Subcutaneous adipose tissue (tissue), 4 donors: ENCODE measurements around the gene TMEM40. TPM values are rescaled to one million over a fixed set of nuclear protein-coding genes. Genes with fewer than 3 reads are reported as not detected.

ENCODE experiments used
- total RNA-seq, 4 donors: library from RNA; depleted of rRNA; stranded (reverse); fragments of >200 nt; gene quantifications; one replicate each; pipeline ENCODE4 v1.1.0, GENCODE V29; 2016
- TF ChIP-seq, protein P1 (sequence below): fragments of 450-650 bp; IDR thresholded peaks from one replicate; pipeline ENCODE4 v1.5.1; 2016; ENCODE audit warnings: low read depth, mild to moderate bottlenecking, control low read depth, antibody characterized with exemption, moderate library complexity

Gene TMEM40
- total RNA-seq, 4 donors from 2014 or later = not detected

DNA sequence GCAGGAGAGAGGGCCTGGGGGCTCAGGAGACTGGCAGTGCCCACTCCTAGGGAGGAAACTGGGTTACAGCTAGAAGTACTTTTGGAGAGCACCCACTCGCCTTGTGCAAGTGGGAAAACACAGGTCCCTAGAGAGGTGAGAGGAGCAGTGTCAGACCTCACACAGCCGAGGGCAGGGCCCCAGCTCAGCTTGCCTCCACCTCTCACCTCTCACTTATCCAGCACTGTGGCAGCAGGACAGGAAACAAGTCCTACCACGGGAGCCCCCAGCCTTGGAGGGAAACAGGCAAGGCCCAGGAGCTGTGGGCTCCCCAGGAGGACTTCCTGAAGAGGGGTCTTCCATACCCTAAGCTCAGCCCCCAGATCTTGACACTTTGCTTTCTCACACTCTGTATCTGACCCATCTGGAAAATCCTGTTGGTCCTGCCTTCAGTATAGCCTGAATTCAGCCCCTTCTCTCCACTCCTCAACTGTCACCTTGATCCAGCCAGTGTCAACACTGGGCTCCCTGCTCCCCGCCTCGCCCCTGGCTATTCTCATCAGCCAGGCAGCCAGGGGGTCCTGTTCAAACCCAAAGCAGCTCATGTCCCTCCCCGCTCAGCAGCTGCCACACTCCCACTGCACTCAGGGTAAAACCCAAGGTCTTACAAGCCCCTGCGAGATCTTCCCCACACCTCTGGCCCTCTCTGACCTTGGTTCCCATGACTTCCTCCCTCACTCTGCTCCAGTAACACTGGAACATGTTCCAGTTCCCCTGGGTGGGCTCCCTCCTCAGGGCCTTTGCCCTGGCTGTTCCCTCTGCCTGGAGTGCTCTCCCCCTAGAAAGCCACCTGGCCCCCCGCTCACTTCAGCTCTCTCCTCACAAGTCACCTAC, 870 bp upstream of the TMEM40 start:
- TF ChIP-seq, protein P1, sequence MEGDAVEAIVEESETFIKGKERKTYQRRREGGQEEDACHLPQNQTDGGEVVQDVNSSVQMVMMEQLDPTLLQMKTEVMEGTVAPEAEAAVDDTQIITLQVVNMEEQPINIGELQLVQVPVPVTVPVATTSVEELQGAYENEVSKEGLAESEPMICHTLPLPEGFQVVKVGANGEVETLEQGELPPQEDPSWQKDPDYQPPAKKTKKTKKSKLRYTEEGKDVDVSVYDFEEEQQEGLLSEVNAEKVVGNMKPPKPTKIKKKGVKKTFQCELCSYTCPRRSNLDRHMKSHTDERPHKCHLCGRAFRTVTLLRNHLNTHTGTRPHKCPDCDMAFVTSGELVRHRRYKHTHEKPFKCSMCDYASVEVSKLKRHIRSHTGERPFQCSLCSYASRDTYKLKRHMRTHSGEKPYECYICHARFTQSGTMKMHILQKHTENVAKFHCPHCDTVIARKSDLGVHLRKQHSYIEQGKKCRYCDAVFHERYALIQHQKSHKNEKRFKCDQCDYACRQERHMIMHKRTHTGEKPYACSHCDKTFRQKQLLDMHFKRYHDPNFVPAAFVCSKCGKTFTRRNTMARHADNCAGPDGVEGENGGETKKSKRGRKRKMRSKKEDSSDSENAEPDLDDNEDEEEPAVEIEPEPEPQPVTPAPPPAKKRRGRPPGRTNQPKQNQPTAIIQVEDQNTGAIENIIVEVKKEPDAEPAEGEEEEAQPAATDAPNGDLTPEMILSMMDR = no peak

DNA sequence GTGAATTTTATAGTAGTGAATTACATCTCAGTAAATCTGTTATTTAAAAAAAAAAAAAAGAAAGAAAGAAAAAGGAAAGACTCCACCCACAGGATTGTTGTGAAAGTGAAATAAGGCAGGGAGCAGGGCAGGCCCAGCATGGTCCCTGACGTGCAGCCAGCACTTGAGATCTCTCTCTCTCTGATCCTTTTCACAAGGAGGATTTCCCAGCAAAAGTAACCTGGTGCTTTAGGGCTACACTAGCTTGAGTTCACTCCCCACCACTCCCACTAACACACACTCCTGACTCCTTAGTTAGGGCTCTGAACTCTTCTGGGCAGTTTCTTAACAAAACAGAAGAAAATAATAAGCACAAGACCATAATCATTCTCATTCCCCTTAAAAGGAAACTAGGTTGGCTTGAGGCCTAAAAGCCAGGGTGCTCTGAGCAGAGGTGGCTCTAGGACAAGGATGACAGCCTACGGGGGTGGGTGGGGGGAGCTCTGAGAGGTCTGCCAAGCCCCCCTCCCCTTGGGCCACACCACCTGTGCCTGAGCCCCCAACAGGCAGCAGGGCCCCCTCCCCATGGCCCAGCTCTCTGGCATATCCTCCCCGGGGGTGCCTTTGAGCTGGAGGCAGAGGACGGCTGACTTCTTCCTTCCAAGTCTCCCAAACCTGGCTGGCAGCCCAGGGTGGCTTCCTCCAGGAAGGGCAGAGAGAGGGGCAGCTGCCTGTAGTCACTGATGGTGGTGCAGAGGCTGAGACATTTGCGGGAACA, 856 bp downstream of the TMEM40 start:
- TF ChIP-seq, protein P1 = no peak

DNA sequence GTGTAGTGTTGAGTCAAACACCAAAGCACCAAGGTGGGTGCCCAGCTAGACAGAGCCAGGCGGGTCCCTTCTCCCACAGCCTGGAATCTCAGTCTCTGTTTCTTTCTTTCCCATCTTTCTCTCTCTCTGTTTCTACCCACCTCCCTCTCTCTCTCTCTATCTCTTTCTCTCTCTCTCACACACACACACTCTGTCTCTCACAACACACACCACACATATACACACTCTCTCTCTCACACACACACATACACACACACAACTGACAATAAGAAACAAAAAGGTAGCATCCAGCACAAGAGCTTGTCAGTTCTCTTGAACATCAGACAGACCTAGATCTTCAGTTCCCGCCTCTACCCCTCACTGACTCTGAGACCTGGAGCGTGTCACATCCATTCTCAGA, 2.4 kb downstream of the TMEM40 start:
- TF ChIP-seq, protein P1 = no peak

GRCh38 chr3:12756175-12756574, 2.9 kb downstream of the TMEM40 start:
- TF ChIP-seq, protein P1 = no peak

DNA sequence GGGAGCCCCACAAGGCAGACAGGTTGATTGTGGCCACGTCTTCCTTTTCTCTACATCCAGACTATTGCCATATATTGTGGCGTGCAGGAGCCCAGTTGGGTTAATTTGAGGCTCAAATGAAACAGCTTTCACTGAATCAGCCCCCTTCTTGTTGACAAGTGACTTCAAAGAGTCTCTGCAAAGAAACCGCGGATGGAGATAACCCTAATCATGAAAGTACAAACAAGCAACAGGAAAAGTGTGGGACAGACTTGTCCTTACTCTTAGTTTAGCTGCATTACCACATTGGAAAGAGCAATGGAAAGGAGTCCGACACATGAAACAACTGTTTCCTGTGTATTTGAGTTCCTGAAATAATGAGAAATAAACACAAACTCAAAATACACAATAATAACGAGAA, 3.3 kb downstream of the TMEM40 start:
- TF ChIP-seq, protein P1 = no peak

GRCh38 chr3:12754313-12754712, 4.7 kb downstream of the TMEM40 start:
- TF ChIP-seq, protein P1 = no peak
